Pancreas (tissue), 10 donors: ENCODE measurements around the gene NFIC. TPM values are rescaled to one million over a fixed set of nuclear protein-coding genes. Genes with fewer than 3 reads are reported as not detected.
A peak's percentile ranks its signal among the peaks of the same experiment; 100 is the strongest.

Experiments used
- ATAC-seq, 4 donors: fragments of 200-7000 bp; cut with Tn5 transposase; one replicate each; pipeline versions ENCODE4 v1.8.0 to v1.9.1; 2020; ENCODE audit warnings: mild to moderate bottlenecking in 4 of 4, moderate library complexity in 4 of 4
- DNase-seq, 6 donors: peaks; one replicate each; pipeline ENCODE4 v3.0.0-alpha.2; 2020
- FAIRE-seq: peaks from 2 replicates; lab custom pipeline; 2012; peaks lifted over from hg19 to GRCh38; lab: Jason Lieb, UNC
- H3K27ac ChIP-seq, 4 donors: fragments of 200-600 bp; sonication (generic); 1 replicate in 3 of 4; 2 replicates in 1 of 4; pipeline versions ENCODE4 v1.5.0 to v1.8.0; 2020
- H3K27me3 ChIP-seq, 4 donors: fragments of 200-600 bp; one replicate each; pipeline ENCODE4 v1.8.0; 2021
- H3K36me3 ChIP-seq, 3 donors: fragments of 200-600 bp; sonication (generic) in 1 of 3; one replicate each; pipeline versions ENCODE4 v1.5.0 to v1.8.0; 2020 to 2021
- H3K4me1 ChIP-seq, 3 donors: fragments of 200-600 bp; one replicate each; pipeline ENCODE4 v1.8.0; 2021
- H3K4me3 ChIP-seq, 4 donors: fragments of 200-600 bp; sonication (generic) in 2 of 4; one replicate each; pipeline versions ENCODE4 v1.5.0 to v1.8.0; 2020 to 2021
- H3K9me3 ChIP-seq, 4 donors: fragments of 200-600 bp; one replicate each; pipeline ENCODE4 v1.8.0; 2021
- WGBS, 2 donors: extraction: QIAGEN DNeasy Blood & Tissue Kit; methylation state at CpG; one replicate each; pipeline ENCODE4 v1.1.7; 2013; 5-methylcytosine and 5-hydroxymethylcytosine counted together
- intact Hi-C, 3 donors: fragments of 100-400 bp; cut with DNase I; formaldehyde crosslinking; loops; one replicate each; pipeline versions ENCODE4 v1.11.1 to v1.14.2; 2022
- polyA plus RNA-seq, 2 donors: library from polyadenylated mRNA; stranded (reverse); fragments of 200-250 nt; gene quantifications; one replicate each; pipeline ENCODE4 v1.2.3, GENCODE V29; 2013
- total RNA-seq, 6 donors: library from RNA; stranded (reverse); fragmentation: NEBNext Ultra II Directional in 4 of 6; extraction: Animal tissue kit (Norgen Biotek cat#: 25700) in 4 of 6; gene quantifications; one replicate each; pipeline versions ENCODE4 v1.2.1 to v1.2.4, GENCODE V29; 2021 to 2023
- TF ChIP-seq, protein P1 (sequence below), 4 donors: fragments of 200-600 bp; sonication (generic) in 3 of 4; IDR thresholded peaks; one replicate each; pipeline versions ENCODE4 v1.5.0 to v1.8.0; 2021; ENCODE audit warnings: antibody characterized with exemption in 4 of 4
- donor health status: healthy with polysubstance abuse.
- donor health status: DM: no; HTN: no; CAD: no; lungs with moderate emphysema.
- donor health status: DM: no; HTN: no; CAD: no.
- donor health status: control.
- donor health status: control.
- donor health status: Bipolar disorder and iron deficiency.
- donor health status: DM: yes; HTN: yes; CAD: no.
- donor health status: DM: no; HTN: no; CAD: no.
- donor health status: DM: no; HTN: no; CAD: no.
- donor health status: DM: yes; HTN: yes; CAD: no.

NFIC gene
- total and polyA plus RNA-seq, 8 donors: 21.3 to 203 (median 115) TPM

DNA sequence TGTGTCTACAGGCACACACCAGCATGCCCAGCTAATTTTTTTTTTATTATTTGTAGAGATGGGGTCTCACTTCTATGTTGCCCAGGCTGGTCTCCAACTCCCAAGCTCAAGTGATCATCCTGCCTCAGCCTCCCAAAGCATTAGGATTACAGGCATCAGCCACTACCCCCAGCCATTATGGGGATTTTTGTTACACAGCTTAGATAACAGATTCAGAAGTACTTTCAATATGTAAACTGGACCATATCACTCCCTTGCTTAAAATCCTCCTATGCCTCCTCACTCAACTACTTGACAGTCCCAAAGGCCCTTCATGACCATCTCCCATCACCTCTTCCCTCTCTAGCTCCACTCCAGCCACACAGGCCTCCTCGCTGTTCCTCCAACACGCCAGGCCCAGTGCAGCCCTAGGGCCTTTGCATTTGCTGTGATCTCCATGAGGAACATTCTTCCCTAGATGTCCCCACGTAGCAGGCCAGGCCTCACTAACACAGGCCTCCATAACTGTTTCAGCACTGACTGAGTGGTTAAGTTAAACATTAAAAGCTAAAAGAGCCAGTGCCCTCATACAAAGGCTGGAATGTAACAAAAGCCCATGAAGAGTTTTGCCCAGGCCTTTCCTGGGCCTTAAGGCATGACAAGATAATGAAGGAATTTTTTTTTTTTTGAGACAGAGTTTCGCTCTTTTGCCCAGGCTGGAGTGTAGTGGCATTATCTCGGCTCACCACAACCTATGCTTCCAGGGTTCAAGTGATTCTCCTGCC lies 131.6 kb downstream of the NFIC start:
- TF ChIP-seq, protein P1, sequence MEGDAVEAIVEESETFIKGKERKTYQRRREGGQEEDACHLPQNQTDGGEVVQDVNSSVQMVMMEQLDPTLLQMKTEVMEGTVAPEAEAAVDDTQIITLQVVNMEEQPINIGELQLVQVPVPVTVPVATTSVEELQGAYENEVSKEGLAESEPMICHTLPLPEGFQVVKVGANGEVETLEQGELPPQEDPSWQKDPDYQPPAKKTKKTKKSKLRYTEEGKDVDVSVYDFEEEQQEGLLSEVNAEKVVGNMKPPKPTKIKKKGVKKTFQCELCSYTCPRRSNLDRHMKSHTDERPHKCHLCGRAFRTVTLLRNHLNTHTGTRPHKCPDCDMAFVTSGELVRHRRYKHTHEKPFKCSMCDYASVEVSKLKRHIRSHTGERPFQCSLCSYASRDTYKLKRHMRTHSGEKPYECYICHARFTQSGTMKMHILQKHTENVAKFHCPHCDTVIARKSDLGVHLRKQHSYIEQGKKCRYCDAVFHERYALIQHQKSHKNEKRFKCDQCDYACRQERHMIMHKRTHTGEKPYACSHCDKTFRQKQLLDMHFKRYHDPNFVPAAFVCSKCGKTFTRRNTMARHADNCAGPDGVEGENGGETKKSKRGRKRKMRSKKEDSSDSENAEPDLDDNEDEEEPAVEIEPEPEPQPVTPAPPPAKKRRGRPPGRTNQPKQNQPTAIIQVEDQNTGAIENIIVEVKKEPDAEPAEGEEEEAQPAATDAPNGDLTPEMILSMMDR (IDR thresholded peaks at IDR 0.05): no peak
- no peak for ATAC-seq
- FAIRE-seq: no peak
- Histone ChIP-seq H3K36me3 (peaks cover 0 to 15% (median 0%) of the 10 kb centered on the region in 3 donors), H3K4me1 (peaks cover 0 to 7% (median 3%) of the 10 kb centered on the region in 3 donors), H3K9me3 (no peaks in the 10 kb centered on the region), H3K4me3 (no peak overlapping the region), H3K27me3 (no peaks in the 10 kb centered on the region), H3K27ac (no peak overlapping the region)
- 96% methylated on average over 5 of the region's 5 CpGs for WGBS, 2 donors
- no peak for DNase-seq
- intact Hi-C loops: no loop called here

DNA sequence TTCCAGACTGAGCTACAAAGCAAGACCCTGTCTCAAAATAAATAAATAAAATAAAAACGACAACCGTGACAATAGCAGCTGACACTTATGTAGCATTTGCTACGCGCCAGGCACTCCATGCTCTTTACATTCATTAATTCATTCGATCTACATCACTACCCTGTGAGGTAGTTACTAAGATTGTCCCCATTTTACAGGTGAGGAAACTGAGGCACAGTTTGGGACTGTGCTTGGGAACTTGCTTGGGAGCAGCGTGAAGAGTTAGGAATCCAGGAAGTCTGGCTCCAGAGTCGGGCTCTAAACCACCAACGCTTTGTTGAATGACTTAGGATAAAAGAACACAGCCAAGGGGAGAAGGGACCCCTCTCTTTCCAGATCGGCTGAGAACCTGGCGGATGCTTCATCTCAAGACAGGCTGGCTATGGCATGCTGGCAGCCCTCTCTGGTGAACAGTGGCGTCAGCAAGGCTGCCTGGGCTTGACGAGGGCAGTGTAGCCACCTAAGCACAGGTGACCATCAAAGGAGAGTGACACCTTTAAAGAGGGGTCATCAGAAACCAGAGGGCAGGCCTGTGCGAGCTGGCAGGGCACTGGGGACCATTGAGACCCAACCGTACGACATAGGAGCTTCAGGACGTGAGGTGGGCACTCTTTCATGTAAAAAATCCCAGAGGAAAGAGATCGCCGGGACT lies 133.5 kb downstream of the NFIC start:
- no peaks in the 10 kb centered on the region for H3K27me3 ChIP-seq
- peak overlapping the region; percentile 86 to 90 (median 88) for H3K27ac ChIP-seq
- H3K4me3 ChIP-seq: peak overlapping the region; percentile 69 to 93 (median 78)
- intact Hi-C loops: no loop called here
- FAIRE-seq: no peak
- H3K9me3 ChIP-seq: no peaks in the 10 kb centered on the region
- ATAC-seq: peak; percentile 8 to 11 (median 9)
- TF ChIP-seq, protein P1 (IDR thresholded peaks at IDR 0.05): no peak
- H3K36me3 ChIP-seq: peaks cover 0 to 15% (median 0%) of the 10 kb centered on the region in 3 donors
- WGBS, 2 donors: 16 to 17% methylated on average over 18 of the region's 18 CpGs
- DNase-seq: peak in 1 of 6 donors; percentile 25
- peaks cover 0 to 7% (median 3%) of the 10 kb centered on the region in 3 donors for H3K4me1 ChIP-seq

DNA sequence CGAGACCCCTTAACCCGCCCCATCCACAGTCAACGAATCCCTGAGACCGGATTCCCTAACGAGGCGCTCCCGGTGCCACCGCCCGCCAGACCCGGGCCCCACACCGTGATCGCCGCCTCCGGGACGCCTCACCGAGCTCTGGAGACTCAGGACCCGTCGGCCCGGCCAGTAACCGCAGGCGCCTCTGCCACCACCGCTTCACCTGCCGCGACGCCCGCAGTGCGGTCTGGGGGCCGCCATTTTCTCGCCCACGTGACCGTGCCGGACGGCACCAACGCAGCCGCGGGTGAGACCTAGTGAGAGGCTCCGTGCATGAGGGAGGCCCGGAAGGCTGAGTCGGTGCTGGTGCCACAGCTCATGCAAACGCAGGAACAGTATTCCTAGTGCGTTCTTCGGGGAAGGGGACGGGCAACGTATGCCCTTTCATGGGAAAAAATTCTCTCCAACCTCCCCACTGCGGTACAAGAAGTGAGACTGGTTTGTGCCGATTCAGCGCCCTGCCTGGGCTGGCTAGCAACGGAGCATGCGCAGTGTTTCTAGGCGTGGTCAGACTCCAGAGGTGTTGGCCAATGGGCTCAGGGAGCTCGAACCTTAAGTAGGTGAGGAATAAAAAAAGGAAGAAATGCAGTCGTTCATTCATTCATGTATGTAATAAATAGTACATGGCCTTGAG lies 134.2 kb downstream of the NFIC start, which contains the start of gene DOHH:
TSS of gene DOHH (minus strand) at position 246 of the 673 bp plus-strand sequence. CDS start 3,860 bp downstream, outside the sequence.
- H3K36me3 ChIP-seq: peaks cover 0 to 9% (median 0%) of the 10 kb centered on the region in 3 donors
- peak; percentile 94 to 99 (median 95) for DNase-seq
- H3K27me3 ChIP-seq: no peaks in the 10 kb centered on the region
- intact Hi-C loops: no loop called here
- TF ChIP-seq, protein P1 (IDR thresholded peaks at IDR 0.05): no peak
- peak; percentile 93 to 95 (median 94) for ATAC-seq
- 0% methylated on average over 52 of the region's 52 CpGs for WGBS, 2 donors
- peaks cover 0 to 12% (median 3%) of the 10 kb centered on the region in 3 donors for H3K4me1 ChIP-seq
- peak within 1 kb of the TSS; percentile 86 to 90 (median 88) for H3K27ac ChIP-seq
- FAIRE-seq: peak; percentile 70
- no peaks in the 10 kb centered on the region for H3K9me3 ChIP-seq
- peak within 1 kb of the TSS; percentile 69 to 93 (median 78) for H3K4me3 ChIP-seq

DNA sequence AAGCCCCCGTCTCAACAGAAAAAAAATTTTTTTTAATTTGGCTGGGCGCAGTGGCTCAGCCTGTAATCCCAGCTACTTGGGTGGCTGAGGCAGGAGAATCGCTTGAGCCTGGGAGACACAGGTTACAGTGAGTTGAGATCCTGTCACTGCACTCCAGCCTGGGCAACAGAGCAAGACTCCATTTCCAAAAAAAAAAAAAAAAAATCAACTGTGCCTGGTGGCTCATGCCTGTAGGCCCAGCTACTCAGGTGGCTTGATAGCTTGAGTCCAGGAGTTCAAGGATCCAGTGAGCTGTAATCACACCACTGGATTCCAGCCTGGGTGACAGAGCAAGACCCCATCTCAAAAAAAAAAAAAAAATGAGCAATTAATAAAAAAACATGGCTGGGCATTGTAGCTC lies 135.4 kb downstream of the NFIC start:
- ATAC-seq: no peak
- no peak overlapping the region for H3K27ac ChIP-seq
- H3K4me1 ChIP-seq: peaks cover 0 to 12% (median 3%) of the 10 kb centered on the region in 3 donors
- intact Hi-C loops: no loop called here
- WGBS, 2 donors: 83 to 89% methylated on average over 3 of the region's 3 CpGs
- FAIRE-seq: no peak
- H3K4me3 ChIP-seq: no peak overlapping the region
- TF ChIP-seq, protein P1 (IDR thresholded peaks at IDR 0.05): no peak
- H3K27me3 ChIP-seq: no peaks in the 10 kb centered on the region
- no peak for DNase-seq
- H3K9me3 ChIP-seq: no peaks in the 10 kb centered on the region
- no peaks in the 10 kb centered on the region for H3K36me3 ChIP-seq
